NB4 (cell line): Measurements from ENCODE around the gene ENDOU.

Experiments
- CTCF ChIP-seq: IDR thresholded peaks from one replicate; pipeline ENCODE4 v1.5.1; 2012; ENCODE audit warnings: low read depth, low read length
- MAX ChIP-seq: IDR thresholded peaks from 2 replicates; pipeline ENCODE4 v1.6.1; 2011; ENCODE audit warnings: low read depth, low read length
- MYC ChIP-seq: IDR thresholded peaks from 2 replicates; pipeline ENCODE4 v1.6.1; 2011; ENCODE audit warnings: low read depth, low read length
- POLR2A ChIP-seq: IDR thresholded peaks from 2 replicates; pipeline ENCODE4 v1.6.1; 2011; ENCODE audit warnings: mild to moderate bottlenecking; ENCODE audit not compliant: insufficient read length; ENCODE audit errors: extremely low read depth

GRCh38 chr12:47747126-47747525, 21.8 kb upstream of the ENDOU start:
- TF ChIP-seq POLR2A (no peak), CTCF (no peak), MAX (no peak), MYC (no peak)
